HUES6 (cell line): ENCODE data around the gene COA1.

Source experiments
- H3K27ac ChIP-seq: 2 replicates; pipeline ENCODE4 v1.7.0; 2013; ENCODE audit warnings: low read depth, mild to moderate bottlenecking, low read length, inconsistent platforms
- H3K27me3 ChIP-seq: 2 replicates; pipeline ENCODE4 v1.6.1; 2013; ENCODE audit warnings: low read length; ENCODE audit not compliant: control insufficient read depth, insufficient read depth
- H3K36me3 ChIP-seq: 2 replicates; pipeline ENCODE4 v1.6.1; 2013; ENCODE audit warnings: low read length; ENCODE audit not compliant: control insufficient read depth, insufficient read depth
- H3K4me1 ChIP-seq: 2 replicates; pipeline ENCODE4 v1.6.1; 2013; ENCODE audit warnings: low read length; ENCODE audit not compliant: control insufficient read depth, insufficient read depth
- H3K4me3 ChIP-seq: 2 replicates; pipeline ENCODE4 v1.5.1; 2013; ENCODE audit warnings: low read depth, low read length
- H3K9ac ChIP-seq: one replicate; pipeline ENCODE4 v1.6.1; 2013; ENCODE audit warnings: mild to moderate bottlenecking, low read length
- H3K9me3 ChIP-seq: 2 replicates; pipeline ENCODE4 v1.6.1; 2013; ENCODE audit warnings: low read depth, low read length; ENCODE audit not compliant: control insufficient read depth, insufficient read depth

The COA1 gene

DNA sequence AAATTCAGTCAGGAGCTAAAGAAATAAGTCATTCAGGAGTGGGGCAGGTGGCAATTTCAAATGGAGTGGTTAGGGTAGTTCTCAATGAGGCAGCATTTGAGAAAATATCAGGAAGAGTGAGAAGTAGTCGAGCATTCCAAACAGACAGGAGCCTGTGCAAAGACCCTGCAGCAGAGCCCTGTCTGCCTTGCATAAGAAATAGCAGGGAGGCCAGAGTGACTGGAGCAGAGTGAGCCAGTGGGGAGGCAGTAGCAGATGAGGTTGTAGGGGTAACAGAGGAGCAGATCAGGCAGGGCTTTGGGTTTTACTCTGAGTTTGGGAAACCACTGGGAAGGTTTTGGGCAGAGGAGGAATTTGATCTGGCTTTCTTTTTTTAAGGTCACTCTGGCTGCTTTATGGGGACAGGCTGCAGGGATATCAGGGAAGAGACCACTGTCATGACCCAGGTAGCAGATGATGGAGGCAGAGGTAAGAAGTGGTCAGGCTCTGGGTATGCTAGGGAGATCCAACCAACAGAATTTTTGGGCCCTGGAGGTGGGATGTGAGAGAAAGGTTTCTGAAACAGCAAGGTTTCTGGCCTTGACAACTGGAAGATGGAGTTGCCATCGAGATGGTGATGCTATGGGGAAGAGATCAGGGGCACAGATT is 27.9 kb upstream of the COA1 start:
- Histone ChIP-seq H3K27me3 (peaks cover 35% of the 10 kb centered on the region), H3K9me3 (no peaks in the 10 kb centered on the region), H3K4me1 (peaks cover 14% of the 10 kb centered on the region), H3K36me3 (no peaks in the 10 kb centered on the region), H3K27ac (no peak overlapping the region), H3K9ac (no peak overlapping the region), H3K4me3 (no peak overlapping the region)

- peaks cover 35% of the 10 kb centered on the region for H3K27me3 ChIP-seq
- H3K9ac ChIP-seq, result no peak overlapping the region
- no peak overlapping the region for H3K27ac ChIP-seq
- H3K9me3 ChIP-seq, result no peaks in the 10 kb centered on the region
- H3K4me1 ChIP-seq, result peaks cover 14% of the 10 kb centered on the region
- no peaks in the 10 kb centered on the region for H3K36me3 ChIP-seq
- H3K4me3 ChIP-seq, result no peak overlapping the region
Measured at GRCh38 chr7:43756368-43757072, 27.2 kb upstream of the COA1 start.

DNA sequence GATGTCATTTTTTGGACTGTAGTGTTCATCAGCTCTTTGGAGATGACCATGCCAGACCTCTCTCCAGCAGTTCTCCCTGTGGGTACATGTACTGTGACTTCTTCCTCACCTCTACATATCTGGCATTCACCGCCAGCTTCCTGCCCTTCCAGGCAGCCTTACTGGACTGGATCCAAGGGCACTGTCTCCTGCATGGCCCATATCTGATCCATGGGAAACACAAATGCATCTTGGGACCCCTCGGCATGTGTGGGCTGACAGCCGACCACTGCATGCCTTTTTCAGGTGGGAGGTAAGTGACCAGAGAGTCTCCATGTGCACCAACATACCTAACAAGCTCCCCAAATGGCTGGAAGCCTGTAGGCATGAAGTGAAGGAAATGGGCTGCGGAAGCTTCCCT is 25.3 kb upstream of the COA1 start:
- H3K9me3 ChIP-seq, result no peaks in the 10 kb centered on the region
- peaks cover 18% of the 10 kb centered on the region for H3K4me1 ChIP-seq
- H3K9ac ChIP-seq, result no peak overlapping the region
- H3K27me3 ChIP-seq, result peaks cover 28% of the 10 kb centered on the region
- H3K4me3 ChIP-seq, result no peak overlapping the region
- no peak overlapping the region for H3K27ac ChIP-seq
- H3K36me3 ChIP-seq, result no peaks in the 10 kb centered on the region

GRCh38 chr7:43753843-43754242 is 24.5 kb upstream of the COA1 start:
- H3K4me1 ChIP-seq, result peaks cover 12% of the 10 kb centered on the region; the same call in 1 of the 2 replicates
- no peaks in the 10 kb centered on the region for H3K36me3 ChIP-seq
- no peaks in the 10 kb centered on the region for H3K9me3 ChIP-seq
- no peak overlapping the region for H3K9ac ChIP-seq
- H3K27ac ChIP-seq, result no peak overlapping the region
- H3K27me3 ChIP-seq, result peaks cover 21% of the 10 kb centered on the region
- no peak overlapping the region for H3K4me3 ChIP-seq

DNA sequence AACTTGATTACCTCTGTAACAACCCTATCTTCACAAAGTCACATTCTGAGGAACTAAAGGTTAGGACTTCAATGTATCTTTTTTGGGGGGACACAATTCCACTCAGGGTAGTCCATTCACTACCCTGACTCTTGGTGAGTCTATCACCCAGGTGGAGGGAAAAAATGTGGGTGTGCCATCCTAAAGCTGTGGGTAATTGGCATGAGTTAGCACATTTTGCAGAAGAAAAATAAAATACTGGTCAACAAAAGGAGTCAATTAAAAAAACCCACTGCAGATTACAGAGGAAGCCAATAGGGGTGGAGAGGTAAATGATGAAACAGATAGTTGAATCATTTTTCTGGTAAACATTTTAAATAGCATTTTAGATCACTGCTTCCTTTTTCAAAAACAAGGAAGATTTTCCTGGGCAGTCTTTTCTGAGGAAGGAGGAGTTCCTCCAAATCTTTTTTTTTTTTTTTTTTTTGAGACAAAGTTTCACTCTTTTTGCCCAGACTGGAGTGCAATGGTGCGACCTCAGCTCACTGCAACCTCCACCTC is 24.0 kb upstream of the COA1 start:
- no peak overlapping the region for H3K4me3 ChIP-seq
- H3K9ac ChIP-seq, result no peak overlapping the region
- H3K9me3 ChIP-seq, result no peaks in the 10 kb centered on the region
- H3K27me3 ChIP-seq, result peaks cover 20% of the 10 kb centered on the region
- H3K27ac ChIP-seq, result no peak overlapping the region
- H3K36me3 ChIP-seq, result no peaks in the 10 kb centered on the region
- peaks cover 12% of the 10 kb centered on the region; the same call in 1 of the 2 replicates for H3K4me1 ChIP-seq

GRCh38 chr7:43752411-43752810 is 23.1 kb upstream of the COA1 start:
- Histone ChIP-seq H3K27me3 (peaks cover 11% of the 10 kb centered on the region), H3K9me3 (no peaks in the 10 kb centered on the region), H3K4me3 (no peak overlapping the region), H3K4me1 (peaks cover 6% of the 10 kb centered on the region; the same call in 1 of the 2 replicates), H3K9ac (no peak overlapping the region), H3K27ac (no peak overlapping the region), H3K36me3 (no peaks in the 10 kb centered on the region)

DNA sequence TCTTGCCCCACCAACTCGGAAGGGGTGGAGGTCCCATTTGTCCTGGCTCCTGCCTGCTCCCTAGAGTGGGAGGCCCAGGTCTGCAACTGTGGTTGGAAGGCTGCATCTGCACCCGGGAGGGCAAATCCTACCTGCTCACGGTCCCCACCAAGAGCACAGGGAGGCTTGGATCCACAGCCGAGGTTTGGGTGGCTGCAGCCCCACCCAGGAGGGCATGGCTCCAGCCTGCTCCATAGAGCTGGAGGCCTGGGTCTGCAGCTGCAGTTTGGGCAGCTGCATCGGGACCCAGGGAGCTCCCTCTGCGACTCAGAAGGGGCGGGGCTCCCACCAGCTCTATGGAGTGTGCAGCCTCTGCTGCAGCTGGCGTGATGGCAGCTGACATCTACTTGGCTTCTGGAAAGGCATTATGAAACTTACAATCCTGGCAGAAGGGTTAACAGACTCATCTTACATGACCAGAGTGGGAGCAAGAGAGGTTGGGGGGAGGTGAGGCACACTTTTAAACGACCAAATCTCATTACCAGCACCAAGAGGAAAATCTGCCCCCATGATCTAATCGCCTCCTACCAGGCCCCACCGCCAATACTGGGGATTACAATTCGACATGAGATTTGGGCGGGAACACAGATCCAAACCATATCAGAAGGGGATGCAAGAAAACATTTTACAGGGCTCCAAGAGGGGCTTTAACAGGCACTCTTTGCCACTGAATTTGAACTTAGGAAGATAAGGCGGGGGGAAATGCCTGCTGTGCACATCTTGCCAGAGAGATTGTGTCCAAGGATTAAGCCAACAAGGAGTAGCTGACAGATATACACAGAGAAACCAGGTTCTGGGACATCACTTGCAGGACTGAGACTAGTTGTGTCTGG is 20.9 kb upstream of the COA1 start:
- Histone ChIP-seq H3K27me3 (no peaks in the 10 kb centered on the region), H3K4me3 (no peak overlapping the region), H3K4me1 (peaks cover 6% of the 10 kb centered on the region; the same call in 1 of the 2 replicates), H3K27ac (no peak overlapping the region), H3K9ac (no peak overlapping the region), H3K36me3 (no peaks in the 10 kb centered on the region), H3K9me3 (no peaks in the 10 kb centered on the region)

- H3K9ac ChIP-seq, result no peak overlapping the region
- H3K27me3 ChIP-seq, result no peaks in the 10 kb centered on the region
- H3K4me3 ChIP-seq, result no peak overlapping the region
- H3K9me3 ChIP-seq, result no peaks in the 10 kb centered on the region
- peaks cover 6% of the 10 kb centered on the region; the same call in 1 of the 2 replicates for H3K4me1 ChIP-seq
- no peaks in the 10 kb centered on the region for H3K36me3 ChIP-seq
- H3K27ac ChIP-seq, result no peak overlapping the region
Measured at GRCh38 chr7:43749383-43749940, 20.1 kb upstream of the COA1 start.

DNA sequence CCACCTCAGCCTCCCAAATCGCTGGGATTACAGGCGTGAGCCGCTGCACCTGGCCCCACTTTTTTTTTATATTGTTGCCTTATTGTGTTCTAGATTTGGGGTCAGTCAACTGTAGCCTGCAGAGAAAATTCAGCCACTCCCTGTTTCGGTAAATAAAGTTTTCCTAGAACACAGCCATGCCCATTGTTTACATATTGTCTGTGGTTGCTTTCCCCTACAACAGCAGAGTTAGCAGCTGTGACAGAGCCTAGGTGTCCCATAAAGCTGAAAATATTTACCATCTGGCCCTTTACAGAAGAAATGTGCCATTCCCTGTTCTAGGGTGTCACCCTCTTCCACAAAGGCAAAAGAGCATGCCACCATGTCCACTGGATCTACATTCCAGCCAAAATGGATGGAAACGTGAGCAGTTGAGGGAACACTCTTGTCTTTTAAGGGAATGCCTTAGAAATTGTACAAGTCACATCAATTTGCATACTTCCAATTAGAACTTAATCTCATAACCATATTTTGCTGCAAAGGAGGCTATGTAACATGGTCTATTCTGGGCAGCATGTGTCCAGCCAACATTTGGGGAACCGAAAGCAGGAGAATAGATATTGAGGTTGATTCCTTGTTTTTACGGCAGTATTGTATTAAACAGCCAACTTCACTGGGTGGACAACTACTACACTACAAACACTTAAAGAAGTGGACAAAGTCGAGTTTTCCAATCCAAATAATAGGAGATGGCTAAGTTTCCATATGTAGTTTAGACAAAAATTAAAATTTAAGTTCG is 18.2 kb upstream of the COA1 start:
- Histone ChIP-seq H3K9me3 (no peaks in the 10 kb centered on the region), H3K9ac (no peak overlapping the region), H3K27me3 (no peaks in the 10 kb centered on the region), H3K4me1 (peaks cover 6% of the 10 kb centered on the region; the same call in 1 of the 2 replicates), H3K36me3 (no peaks in the 10 kb centered on the region), H3K4me3 (no peak overlapping the region), H3K27ac (no peak overlapping the region)

- no peak overlapping the region for H3K9ac ChIP-seq
- 0 out of 2 replicates have a peak, but pooled peaks cover 2% of the 10 kb centered on the region for H3K9me3 ChIP-seq
- H3K4me3 ChIP-seq, result no peak overlapping the region
- H3K27ac ChIP-seq, result no peak overlapping the region
- H3K4me1 ChIP-seq, result no peaks in the 10 kb centered on the region
- H3K27me3 ChIP-seq, result no peaks in the 10 kb centered on the region
- no peaks in the 10 kb centered on the region for H3K36me3 ChIP-seq
Measured at GRCh38 chr7:43742692-43743091, 13.4 kb upstream of the COA1 start.
